Heart right ventricle (tissue), 16 donors: ENCODE results near the gene BAG5. TPM values are rescaled to one million over a fixed set of nuclear protein-coding genes. Genes with fewer than 3 reads are reported as not detected.
A peak's percentile ranks its signal among the peaks of the same experiment; 100 is the strongest.
"Not testable (repeated sequence)": the region's sequence is repeated elsewhere in the genome, so short reads cannot be mapped to it uniquely, and the experiment has no call there.

Experiments used
- ATAC-seq, 8 donors: fragments of 200-7000 bp; cut with Tn5 transposase; one replicate each; pipeline ENCODE4 v1.9.1; 2020; ENCODE audit warnings: mild to moderate bottlenecking in 8 of 8, moderate library complexity in 8 of 8, moderate number of reproducible peaks in 1 of 8
- DNase-seq, 2 donors: peaks; one replicate each; pipeline ENCODE4 v3.0.0-alpha.2; 2020
- H3K27ac ChIP-seq, 10 donors: fragments of 200-600 bp; sonication (generic) in 2 of 10; one replicate each; pipeline versions ENCODE4 v1.5.0 to v1.8.0; 2020 to 2022; ENCODE audit warnings: mild to moderate bottlenecking in 3 of 10
- H3K27me3 ChIP-seq, 7 donors: fragments of 200-600 bp; one replicate each; pipeline ENCODE4 v1.8.0; 2021 to 2022; ENCODE audit warnings: mild to moderate bottlenecking in 2 of 7
- H3K36me3 ChIP-seq, 9 donors: fragments of 200-600 bp; sonication (generic) in 1 of 9; one replicate each; pipeline versions ENCODE4 v1.5.0 to v1.8.0; 2020 to 2022; ENCODE audit warnings: mild to moderate bottlenecking in 2 of 9
- H3K4me1 ChIP-seq, 9 donors: fragments of 200-600 bp; sonication (generic) in 1 of 9; one replicate each; pipeline versions ENCODE4 v1.5.0 to v1.8.0; 2020 to 2022; ENCODE audit warnings: mild to moderate bottlenecking in 4 of 9
- H3K4me3 ChIP-seq, 10 donors: fragments of 200-600 bp; sonication (generic) in 2 of 10; one replicate each; pipeline versions ENCODE4 v1.5.0 to v1.8.0; 2020 to 2022; ENCODE audit warnings: mild to moderate bottlenecking in 7 of 10, moderate library complexity in 2 of 10
- H3K9me3 ChIP-seq, 11 donors: fragments of 200-600 bp in 10 of 11; sonication (generic) in 2 of 11; one replicate each; pipeline versions ENCODE4 v1.5.0 to v1.8.0; 2013 to 2022; ENCODE audit warnings: mild to moderate bottlenecking in 2 of 11, control low read depth in 1 of 11, moderate library complexity in 1 of 11
- CTCF ChIP-seq, 9 donors: fragments of 200-600 bp; sonication (generic) in 2 of 9; IDR thresholded peaks; one replicate each; pipeline versions ENCODE4 v1.5.0 to v1.8.0; 2021 to 2022; ENCODE audit warnings: antibody characterized with exemption in 9 of 9, mild to moderate bottlenecking in 5 of 9, moderate library complexity in 1 of 9
- WGBS, 2 donors: extraction: QIAGEN DNeasy Blood & Tissue Kit; methylation state at CpG; one replicate each; pipeline ENCODE4 v1.1.7; 2013; ENCODE audit warnings: inconsistent platforms in 1 of 2; 5-methylcytosine and 5-hydroxymethylcytosine counted together
- intact Hi-C, 10 donors: fragments of 100-400 bp; cut with DNase I; formaldehyde crosslinking; loops; one replicate each; pipeline versions ENCODE4 v1.11.1 to v1.14.2; 2022
- polyA plus RNA-seq, 2 donors: library from polyadenylated mRNA; stranded (reverse); fragments of 200-250 nt; gene quantifications; one replicate each; pipeline ENCODE4 v1.2.3, GENCODE V29; 2013
- total RNA-seq, 10 donors: library from RNA; stranded (reverse); fragmentation: NEBNext Ultra II Directional in 3 of 10; extraction: Animal tissue kit (Norgen Biotek cat#: 25700) in 3 of 10; gene quantifications; one replicate each; pipeline versions ENCODE4 v1.2.1 to v1.2.4, GENCODE V29; 2021 to 2023
- donor health status: Arrhythmogenic right ventricular cardiomyopathy.
- donor health status: ischemic (EF 13 %, LVEDD 7.1; RV severe dilation, severe dysfunction).
- donor health status: healthy with polysubstance abuse.
- donor health status: DM: no; HTN: yes; CAD: no.
- donor health status: DM: no; HTN: no; CAD: no.
- donor health status: ischemic (EF 25% LVEDD 6.9; RV normal size, moderate dysfunction).
- donor health status: ischemic (EF 25% LVEDD 5.7; RV mildly dilated, moderate dysfunction).
- donor health status: healthy.
- donor health status: DM: yes; HTN: yes; CAD: no.
- donor health status: Ischemic cardiomyopathy.
- donor health status: ischemic (EF 35%, LVEDD 5.7; RV mildly dilated, moderate dysfunction).
- donor health status: nonischemic (EF 11% LVEDD 7.7; RV severe dilation, severe dysfunction).
- donor health status: DM: yes; HTN: yes; CAD: no.
- donor health status: PGD.
- donor health status: ischemic (EF 29% LVEDD 5.4; RV normal size, mild dysfunction).
- donor health status: nonischemic (EF 23%, LVEDD 6.1; RV moderate dilation, normal function).

The BAG5 gene
- total and polyA plus RNA-seq, 12 donors = 5.0 to 19.7 (median 15.7) TPM

GRCh38 chr14:103528146-103528586 lies 34.3 kb downstream of the BAG5 start:
- ATAC-seq (peak; percentile 14 to 75 (median 51)), DNase-seq (peak in 1 of 2 donors; percentile 31)
- 24 to 26% methylated on average over 10 of the region's 10 CpGs for WGBS, 2 donors
- no peak for TF ChIP-seq CTCF (IDR thresholded peaks at IDR 0.05)
- H3K27me3 ChIP-seq = peaks cover 0 to 14% (median 0%) of the 10 kb centered on the region in 7 donors
- H3K9me3 ChIP-seq = no peaks in the 10 kb centered on the region
- peak overlapping the region; percentile 82 to 97 (median 94) for H3K27ac ChIP-seq
- H3K36me3 ChIP-seq = peaks cover 0 to 9% (median 0%) of the 10 kb centered on the region in 9 donors
- peaks cover 11 to 68% (median 48%) of the 10 kb centered on the region in 9 donors for H3K4me1 ChIP-seq
- H3K4me3 ChIP-seq = peak overlapping the region; percentile 33 to 98 (median 90)
- intact Hi-C loops = no loop called here

- ATAC-seq = peak in 5 of 8 donors; percentile 0 to 5 (median 1)
Observed at GRCh38 chr14:103527408-103528145, 34.9 kb downstream of the BAG5 start.

GRCh38 chr14:103526914-103527248 lies 35.6 kb downstream of the BAG5 start:
- Histone ChIP-seq H3K4me1 (peaks cover 11 to 77% (median 57%) of the 10 kb centered on the region in 9 donors), H3K4me3 (no peak overlapping the region), H3K36me3 (no peaks in the 10 kb centered on the region), H3K9me3 (no peaks in the 10 kb centered on the region), H3K27me3 (peaks cover 0 to 24% (median 0%) of the 10 kb centered on the region in 7 donors), H3K27ac (peak overlapping the region in 6 of 10 donors; percentile 2 to 95 (median 49))
- TF ChIP-seq CTCF (IDR thresholded peaks at IDR 0.05) = no peak
- DNase-seq = no peak
- intact Hi-C loops = no loop called here
- WGBS, 2 donors = 85 to 91% methylated on average over 1 of the region's 1 CpG
- ATAC-seq = no peak

More at GRCh38 chr14:103527408-103528145, 34.9 kb downstream of the BAG5 start:
- peak in 1 of 2 donors; percentile 19 for DNase-seq
- peaks cover 0 to 19% (median 0%) of the 10 kb centered on the region in 7 donors for H3K27me3 ChIP-seq
- H3K27ac ChIP-seq = peak overlapping the region; percentile 82 to 97 (median 94)
- TF ChIP-seq CTCF (IDR thresholded peaks at IDR 0.05) = no peak
- peaks cover 11 to 73% (median 53%) of the 10 kb centered on the region in 9 donors for H3K4me1 ChIP-seq
- no peaks in the 10 kb centered on the region for H3K9me3 ChIP-seq
- 80 to 81% methylated on average over 14 of the region's 14 CpGs for whole genome bisulfite sequencing, 2 donors
- intact Hi-C loops = no loop called here
- peak overlapping the region in 5 of 10 donors; percentile 89 to 98 (median 91) for H3K4me3 ChIP-seq
- peaks cover 0 to 3% (median 0%) of the 10 kb centered on the region in 9 donors for H3K36me3 ChIP-seq

GRCh38 chr14:103526247-103526913 lies 36.1 kb downstream of the BAG5 start:
- 68 to 72% methylated on average over 8 of the region's 8 CpGs for WGBS, 2 donors
- peak overlapping the region in 8 of 10 donors; percentile 25 to 89 (median 46) for H3K27ac ChIP-seq
- no peaks in the 10 kb centered on the region for H3K9me3 ChIP-seq
- H3K4me3 ChIP-seq = no peak overlapping the region
- H3K27me3 ChIP-seq = peaks cover 0 to 29% (median 0%) of the 10 kb centered on the region in 7 donors
- intact Hi-C loops = no loop called here
- peak in 1 of 2 donors; percentile 15 for DNase-seq
- TF ChIP-seq CTCF (IDR thresholded peaks at IDR 0.05) = no peak
- H3K36me3 ChIP-seq = no peaks in the 10 kb centered on the region
- ATAC-seq = no peak
- peaks cover 15 to 79% (median 59%) of the 10 kb centered on the region in 9 donors for H3K4me1 ChIP-seq

- Histone ChIP-seq H3K27ac (peak overlapping the region in 8 of 10 donors; percentile 25 to 89 (median 46)), H3K4me1 (peaks cover 16 to 78% (median 64%) of the 10 kb centered on the region in 9 donors), H3K27me3 (peaks cover 0 to 36% (median 0%) of the 10 kb centered on the region in 7 donors)
- H3K9me3 ChIP-seq, intact Hi-C loops, H3K36me3 ChIP-seq, DNase-seq, H3K4me3 ChIP-seq, ATAC-seq: not testable (repeated sequence)
- WGBS, 2 donors = 55 to 56% methylated on average over 17 of the region's 17 CpGs
Observed at GRCh38 chr14:103525430-103526246, 36.8 kb downstream of the BAG5 start.
